Inferior parietal cortex (tissue), 1 donor: ENCODE measurements around the gene PDE6C.
A peak's percentile ranks its signal among the peaks of the same experiment; 100 is the strongest.
"Not testable (repeated sequence)": the region's sequence is repeated elsewhere in the genome, so short reads cannot be mapped to it uniquely, and the experiment has no call there.

Experiments used
- DNase-seq: peaks from one replicate; pipeline ENCODE4 v3.0.0-alpha.2; 2016; ENCODE audit errors: extremely low spot score

Gene PDE6C

DNA sequence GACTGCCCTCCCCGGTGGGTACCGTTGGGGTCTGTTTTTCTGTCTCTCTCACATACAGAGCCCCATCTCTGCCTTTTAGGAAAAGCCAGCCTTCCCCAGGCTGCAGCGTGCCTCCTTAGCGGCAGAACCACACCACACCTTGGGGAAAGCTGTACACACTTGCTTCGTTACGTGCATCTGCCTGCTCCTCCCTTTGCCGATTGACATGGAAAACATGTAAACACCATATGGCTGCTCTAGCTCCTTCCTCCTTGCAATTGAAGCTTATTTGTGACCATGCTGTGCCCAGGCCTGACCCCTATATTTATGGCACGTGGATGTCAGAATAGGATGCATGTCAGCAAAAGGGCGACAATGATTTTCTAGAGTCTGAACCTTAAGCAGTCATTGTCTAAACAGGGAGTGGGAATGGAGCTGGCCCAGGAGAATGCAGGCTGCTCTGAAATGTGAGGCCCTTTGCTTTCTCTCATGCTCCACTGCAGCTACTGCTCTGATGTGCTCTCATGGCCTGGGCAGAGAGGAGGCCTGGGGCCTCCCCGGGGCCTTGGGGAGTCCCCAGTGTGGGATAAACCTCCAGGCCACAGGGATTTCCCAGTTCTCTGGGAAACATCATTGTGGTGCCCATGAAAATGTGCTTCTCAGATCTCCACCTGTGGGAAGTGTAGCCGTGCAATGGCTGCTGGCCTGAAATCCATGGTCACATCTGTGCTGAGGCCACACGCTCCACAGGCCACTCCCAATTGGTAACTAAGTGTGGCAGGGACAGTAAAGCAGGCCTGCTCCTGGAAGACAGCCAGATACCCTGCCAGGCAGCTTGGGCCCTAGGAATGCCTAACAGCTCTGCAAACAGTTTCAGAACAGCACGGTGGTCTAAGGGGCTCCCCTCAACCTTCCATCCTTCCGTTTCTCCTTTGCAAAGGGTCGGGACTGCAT lies 18.6 kb downstream of the PDE6C start:
- DNase-seq: no peak

DNA sequence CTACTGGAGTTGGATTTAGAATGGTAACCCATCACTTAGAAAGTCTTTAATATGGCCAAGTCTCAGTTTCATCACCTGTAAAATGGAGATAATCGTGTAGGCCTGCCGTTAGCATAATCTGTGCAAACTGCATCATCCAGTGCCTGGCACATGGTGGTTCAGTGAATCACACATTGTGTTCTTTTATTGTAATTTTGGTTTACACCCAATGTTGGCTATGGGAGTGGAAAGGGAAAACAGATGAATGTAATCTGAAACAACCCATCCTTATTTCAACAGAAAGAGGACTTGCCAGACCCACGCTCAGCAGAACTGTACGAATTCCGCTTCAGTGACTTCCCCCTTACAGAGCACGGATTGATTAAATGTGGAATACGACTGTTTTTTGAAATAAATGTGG lies 27.5 kb downstream of the PDE6C start:
- DNase-seq: no peak

DNA sequence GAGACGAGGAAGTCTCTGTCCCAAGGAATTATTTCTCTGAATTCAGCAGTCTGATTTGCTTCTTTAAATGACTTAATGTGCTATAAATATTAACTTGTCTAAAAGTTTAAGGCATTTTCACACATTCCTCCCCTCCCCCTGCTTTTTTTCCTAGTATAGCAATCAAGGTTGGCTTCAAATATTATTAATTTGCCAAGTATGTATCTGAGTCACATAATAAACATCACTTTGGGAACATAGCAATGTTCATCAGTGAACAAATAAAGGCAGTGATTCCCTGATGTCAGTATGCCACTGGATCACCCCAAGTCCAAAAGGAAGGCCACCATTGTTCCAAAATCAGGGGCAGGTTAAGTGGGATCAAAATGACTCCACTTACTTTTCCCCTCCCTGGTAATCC lies 40.5 kb downstream of the PDE6C start:
- no peak for DNase-seq

DNA sequence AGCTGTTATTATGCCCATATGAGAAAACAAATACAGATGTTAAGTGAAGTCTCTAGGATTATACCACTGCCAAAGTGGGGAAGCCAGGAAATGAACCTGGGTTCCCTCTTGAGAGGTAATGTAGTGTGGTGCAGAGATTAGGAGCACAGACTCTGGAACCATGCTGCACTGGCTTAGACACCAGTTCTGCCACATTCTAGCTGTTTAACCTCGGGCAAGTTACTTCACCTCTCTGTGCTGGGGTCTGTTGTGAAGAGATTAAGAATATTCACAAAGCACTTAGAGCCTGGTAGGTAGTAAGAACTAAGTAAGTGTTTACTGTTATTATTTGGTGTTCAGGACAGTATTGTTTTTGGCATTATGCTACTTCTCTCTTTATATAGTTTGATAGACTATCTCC lies 41.9 kb downstream of the PDE6C start:
- no peak for DNase-seq

DNA sequence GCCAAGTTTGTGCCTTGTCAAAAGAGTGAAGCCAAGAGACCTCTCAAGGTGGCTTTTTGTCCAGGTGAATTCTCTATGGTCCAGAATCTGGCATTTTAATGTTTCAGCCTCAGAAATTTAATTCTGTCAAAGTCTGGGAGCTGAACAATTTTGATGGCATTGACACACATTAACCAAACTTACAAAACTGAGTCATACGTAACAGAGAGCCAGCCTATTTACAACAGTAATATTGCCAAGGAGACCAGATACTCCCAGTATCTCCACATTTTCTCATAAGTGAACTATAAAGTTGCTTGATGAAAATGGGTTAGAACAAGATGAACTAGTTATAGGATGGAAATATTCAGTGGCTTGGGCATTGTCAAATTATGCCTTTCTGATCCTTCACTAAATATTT lies 43.8 kb downstream of the PDE6C start:
- DNase-seq: no peak

DNA sequence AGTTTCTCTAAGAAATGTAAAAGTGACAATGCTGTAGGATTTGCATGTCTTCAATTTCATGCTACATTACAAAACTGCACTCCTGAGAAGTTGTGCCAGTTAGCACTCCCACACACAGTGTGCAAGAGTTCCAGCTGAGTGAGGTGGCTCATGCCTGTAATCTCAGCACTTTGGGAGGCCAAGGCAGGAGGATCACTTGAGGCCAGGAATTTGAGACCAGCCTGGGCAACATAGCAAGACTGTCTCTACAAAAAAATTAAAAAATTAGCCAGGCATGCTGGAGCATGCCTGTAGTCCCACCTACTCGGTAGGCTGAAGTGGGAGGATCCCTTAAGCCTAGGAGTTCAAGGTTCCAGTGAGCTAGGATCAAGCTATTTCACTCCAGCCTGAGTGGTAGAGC lies 45.4 kb downstream of the PDE6C start:
- no peak for DNase-seq

DNA sequence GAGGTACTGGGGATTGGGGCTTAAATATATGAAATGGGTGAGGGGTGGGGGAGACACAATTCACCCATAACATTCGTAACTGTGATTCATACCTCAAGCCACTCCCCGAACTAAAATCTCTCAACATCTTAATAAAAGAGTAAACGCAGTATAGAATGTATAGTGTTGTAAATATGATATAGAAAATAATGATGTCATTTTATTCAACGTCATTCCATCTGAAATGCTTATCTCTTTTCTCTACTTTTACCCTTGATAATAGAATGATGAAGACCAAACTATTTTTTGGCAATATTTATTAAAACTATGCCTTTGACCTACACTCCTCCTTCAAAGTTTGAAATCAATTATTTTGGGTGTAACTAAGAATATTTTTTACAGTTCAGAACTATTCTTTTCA lies 53.7 kb downstream of the PDE6C start:
- no peak for DNase-seq

DNA sequence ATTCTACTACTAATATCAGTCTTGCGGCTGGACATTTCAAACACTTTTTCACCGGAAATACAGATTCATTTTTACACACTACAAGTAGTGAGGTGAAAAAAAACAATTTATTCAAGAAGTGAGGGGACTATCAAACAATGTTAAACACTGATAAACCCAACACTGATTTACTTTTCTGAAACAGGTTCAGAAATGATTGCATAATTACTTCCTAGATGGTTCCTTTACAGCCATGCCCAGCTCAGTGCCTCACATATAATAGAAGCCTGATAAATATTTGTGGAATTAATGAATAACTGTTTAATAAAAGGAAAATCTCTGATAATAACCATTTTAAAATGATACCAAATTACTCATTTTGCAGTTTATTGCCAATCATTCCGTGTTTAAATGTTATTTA lies 55.5 kb downstream of the PDE6C start:
- DNase-seq: no peak

DNA sequence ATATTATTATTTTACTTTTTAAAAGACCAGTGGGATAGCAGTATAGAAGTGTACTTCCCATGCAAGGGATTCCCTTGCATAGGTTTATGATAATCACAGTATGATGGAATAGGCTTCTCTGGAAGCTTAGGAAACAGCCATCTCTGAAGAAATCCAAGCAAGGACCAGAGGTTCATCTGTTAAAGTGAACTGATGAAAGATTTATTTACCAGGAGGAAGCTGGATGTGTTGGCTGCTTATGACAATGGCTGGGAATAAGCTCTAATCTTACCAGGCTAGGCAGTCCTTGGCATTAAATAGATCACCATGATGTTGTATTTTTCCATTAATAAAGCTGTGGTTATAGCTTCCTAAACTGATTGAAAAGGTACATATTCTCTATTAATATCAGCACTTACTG lies 58.0 kb downstream of the PDE6C start:
- DNase-seq: no peak

DNA sequence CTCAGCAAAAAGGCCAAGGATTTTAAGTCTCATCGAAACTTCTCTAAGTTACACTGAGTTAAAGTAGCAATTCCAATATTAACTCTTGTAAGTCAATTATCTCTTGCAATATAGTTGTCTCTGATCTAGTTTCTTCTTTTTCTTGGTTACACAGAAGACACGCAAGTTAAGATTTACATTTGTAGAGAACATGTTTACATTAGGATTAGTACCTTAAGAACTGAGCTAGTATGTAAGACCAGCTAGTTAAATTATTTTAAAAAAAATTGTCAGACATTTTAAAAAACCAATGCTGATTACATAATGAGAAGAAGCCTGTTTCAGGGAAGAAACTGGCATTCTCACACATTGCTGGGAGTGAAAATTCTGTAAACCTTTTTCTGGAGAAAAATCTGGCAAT lies 58.7 kb downstream of the PDE6C start:
- no peak for DNase-seq

DNA sequence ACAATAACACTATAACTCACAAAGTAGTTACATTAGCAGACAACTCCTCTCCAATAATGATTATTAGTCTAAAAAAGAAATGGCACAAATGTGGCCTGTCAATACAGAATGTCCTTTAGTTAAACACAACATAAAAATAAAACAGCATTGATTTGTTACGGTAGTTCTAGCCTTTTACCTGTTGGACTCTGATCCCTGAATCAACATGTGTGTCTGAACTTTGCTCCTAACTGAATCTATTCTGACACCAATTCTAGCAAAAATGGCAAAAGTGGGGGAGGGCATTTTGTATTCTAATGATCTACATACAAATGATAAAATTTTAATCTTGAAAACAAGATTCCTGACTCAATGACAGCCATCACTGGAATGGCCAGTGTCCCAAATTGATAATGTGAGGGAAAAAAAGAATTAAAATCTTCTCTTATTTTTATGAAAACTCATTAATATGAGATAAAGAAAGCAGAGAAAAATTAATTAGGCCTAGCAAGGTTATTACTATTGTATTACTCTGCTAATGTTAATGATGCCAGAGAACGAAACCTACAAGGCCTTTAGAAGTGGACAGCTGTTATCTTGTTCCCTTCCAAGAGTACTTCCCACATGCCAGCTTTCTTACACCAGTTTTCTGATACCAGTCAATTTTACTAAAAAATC lies 59.8 kb downstream of the PDE6C start:
- no peak for DNase-seq

DNA sequence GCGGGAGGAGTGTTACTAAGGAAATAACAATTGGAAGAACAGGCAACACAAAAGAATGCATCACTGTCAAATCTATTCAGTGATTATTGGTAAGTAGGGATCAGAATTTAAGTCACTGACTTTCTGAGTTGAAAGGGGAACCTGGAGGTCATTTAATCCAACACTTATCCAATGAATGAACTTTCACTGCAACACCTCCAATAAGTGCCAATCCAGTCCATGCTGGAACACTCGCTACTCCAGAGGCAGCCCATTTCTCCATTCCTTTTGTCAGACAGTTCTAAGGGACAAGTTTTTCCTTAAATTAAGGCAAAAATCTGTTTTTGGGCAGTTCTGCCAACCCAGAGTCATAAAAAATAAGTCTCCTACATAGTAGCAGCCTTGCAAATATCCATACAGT lies 60.6 kb downstream of the PDE6C start:
- DNase-seq: no peak

DNA sequence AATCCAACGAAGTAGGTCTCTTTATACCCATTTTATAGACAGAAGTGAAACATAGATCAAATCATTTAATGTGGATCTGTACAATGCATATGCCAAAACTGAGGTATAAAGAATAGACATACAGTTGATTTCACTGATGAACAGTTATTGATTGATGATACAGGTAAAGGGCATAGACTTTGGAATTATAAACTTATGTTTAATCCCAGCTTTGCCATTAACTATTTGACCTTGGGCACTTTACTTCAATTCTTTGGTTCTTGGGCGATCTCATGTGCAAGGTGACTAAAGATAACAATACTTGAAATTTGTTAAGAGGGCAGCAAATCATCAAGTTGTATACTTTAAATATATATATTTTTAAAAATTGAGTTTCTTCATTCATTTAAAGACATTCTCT lies 61.5 kb downstream of the PDE6C start:
- DNase-seq: no peak

DNA sequence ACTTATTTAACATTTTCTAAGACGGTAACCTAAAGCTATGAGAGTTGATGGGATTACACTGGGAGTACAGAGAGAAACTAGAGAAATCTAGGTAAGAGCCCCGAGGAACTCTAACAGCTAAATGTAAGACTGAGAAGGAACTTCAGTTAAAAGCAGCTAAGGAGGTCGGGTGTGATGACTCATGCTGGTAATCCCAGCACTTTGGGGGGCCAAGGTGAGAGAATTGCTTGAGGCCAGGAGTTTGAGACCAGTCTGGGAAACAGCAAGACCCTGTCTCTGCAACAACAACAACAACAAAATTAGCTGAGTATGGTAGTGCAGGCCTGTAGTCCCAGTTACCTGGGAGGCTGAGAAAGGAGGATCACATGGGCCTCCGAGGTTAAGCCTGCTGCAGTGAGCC lies 66.0 kb downstream of the PDE6C start:
- DNase-seq: no peak

DNA sequence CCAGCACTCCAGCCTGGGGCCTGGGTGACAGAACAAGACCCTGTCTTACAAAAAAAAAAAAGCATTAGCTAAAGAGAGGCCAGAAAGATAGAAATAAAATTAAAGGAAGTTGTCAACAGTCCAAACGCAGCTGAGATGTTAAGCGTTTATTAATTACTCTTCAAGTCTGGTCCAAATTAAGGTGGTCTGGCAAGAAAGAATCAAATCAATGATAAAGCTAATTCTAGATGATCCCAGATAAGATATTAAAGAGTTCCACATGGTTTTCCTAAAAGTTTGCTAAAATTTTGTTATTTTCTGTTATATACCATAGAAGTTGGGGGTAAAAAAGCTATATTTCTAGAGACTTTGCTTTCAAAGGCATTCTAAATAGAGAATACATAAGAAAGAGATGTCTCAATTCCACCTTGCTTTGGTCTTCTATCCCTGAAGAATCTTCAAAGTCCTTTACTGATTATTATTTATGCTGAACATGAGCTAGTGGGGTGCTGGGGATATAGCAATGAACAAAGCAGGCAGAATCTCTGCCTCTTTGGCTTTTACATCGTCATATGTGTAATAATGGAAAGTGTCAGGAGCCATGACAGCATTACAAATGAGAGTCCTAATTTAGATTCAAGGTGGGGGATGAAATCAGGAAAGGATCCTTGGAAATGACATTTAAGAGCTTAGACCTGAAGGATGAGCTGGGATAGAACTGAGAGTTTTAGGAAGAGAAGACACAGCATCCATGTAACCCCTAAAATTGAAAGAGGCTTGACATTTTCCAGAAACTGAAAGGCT lies 66.7 kb downstream of the PDE6C start:
- no peak for DNase-seq

DNA sequence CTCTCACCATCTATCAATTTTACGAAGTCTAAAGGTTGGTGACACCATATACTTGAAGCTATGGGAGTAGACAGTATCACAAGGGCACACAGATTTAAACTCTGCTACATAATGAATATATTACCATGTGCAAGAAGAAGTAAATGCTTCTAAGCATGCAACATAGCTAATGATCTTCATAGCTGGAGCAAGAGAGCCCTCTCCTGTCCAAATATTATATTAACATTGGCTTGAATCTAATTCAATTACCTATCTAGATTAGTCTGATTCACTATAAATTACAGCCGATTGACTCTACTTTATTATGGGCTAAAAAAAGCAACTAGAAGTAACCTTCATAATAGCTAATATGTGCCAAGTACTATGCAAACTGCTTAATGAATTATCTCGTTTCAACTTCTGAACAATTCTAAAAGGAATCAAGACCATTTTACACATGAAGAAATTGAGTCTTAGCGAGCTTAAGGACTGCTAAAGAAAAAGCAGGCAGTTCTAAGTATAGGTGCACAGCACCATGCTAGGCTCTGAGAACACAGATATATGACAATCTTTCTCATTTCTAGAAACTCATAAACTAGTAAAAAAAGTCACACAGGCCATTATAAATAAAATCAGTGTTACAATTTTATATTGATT lies 68.2 kb downstream of the PDE6C start:
- DNase-seq: peak; percentile 72

DNA sequence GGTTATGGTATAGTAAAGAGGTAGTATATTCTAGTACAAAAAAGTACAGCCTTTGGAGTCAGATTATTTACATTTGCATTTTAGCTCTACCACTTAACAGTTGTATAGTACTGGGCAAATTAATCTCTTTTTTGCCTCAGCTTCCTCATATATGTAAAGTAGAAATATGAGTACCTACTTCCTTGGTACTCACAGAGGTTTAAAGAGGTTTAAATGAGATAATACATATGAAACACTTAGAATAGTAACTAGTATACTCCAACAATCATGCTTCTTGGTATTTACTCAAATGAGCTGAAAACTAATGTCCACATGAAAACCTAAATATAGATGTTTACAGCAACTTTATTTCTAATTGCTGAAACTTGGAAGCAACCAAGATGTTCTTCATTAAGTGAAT lies 75.4 kb downstream of the PDE6C start:
- no peak for DNase-seq

DNA sequence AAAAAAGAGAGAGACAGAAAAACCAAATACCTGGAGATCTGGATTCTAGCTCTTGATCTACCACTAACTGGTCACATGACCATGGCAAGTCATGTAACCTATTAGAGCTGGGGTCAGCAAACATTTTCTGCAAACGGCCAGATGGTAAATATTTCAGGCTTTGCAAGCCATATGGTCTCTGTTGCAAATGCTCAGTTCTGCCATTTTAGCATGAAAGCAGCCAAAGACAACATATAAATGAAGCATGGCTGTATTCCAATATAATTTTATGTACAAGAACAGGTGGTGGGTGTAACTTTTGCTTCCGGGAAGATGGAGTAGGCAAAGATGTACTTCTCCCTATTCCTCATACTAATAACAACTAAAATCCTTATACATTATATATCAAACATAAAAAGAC lies 83.4 kb downstream of the PDE6C start:
- DNase-seq: no peak

DNA sequence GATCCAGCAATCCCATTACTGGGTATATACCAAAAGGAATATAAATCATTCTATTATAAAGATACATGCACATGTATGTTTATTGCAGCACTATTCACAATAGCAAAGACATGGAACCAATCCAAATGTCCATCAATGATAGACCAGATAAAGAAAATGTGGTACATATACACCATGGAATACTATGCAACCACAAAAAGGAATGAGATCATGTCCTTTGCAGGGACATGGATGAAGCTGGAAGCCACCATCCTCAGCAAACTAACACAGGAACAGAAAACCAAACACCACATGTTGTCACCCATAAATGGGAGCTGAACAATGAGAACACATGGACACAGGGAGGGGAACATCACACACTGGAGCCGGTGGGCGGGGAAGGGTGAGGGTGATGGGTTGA lies 84.2 kb downstream of the PDE6C start:
- DNase-seq: not testable (repeated sequence)

DNA sequence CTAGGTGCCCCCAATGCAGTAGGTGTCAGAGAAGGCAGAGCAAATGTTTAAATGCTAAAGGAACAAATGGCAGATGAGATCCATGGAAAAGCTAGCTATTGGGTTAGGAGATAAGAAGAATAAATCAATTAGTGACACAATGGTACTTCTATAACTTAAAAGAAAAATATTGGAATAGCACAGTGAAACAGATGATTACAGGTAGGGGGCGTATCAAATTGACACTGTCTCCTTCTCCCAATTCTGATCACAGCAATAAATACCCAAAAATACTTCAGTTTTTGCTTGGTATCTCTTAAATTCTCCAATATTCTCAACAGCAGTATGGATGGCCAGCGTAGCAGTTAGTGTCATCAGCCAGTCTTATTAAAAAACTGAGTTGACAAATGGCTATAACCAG lies 84.9 kb downstream of the PDE6C start:
- DNase-seq: no peak

DNA sequence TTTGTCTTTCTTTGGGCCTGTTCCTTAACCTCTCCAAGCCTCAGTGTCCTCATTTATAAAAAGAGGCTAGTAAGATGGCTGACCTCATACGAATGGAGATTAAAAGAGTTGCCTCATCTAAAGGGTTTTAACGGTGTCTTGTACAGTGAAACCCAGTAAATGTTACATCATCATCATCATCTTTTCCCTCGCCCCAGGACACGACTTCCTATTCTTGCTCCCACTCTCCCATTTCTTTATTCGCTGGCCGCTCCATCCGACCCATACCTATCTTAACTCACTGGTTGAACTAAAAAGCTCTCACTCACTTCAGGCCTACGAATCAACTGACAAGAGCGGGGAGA lies 89.5 kb downstream of the PDE6C start:
- no peak for DNase-seq
